Esophagus muscularis mucosa (tissue), 4 donors: ENCODE measurements around the gene SAMD4A. TPM values are rescaled to one million over a fixed set of nuclear protein-coding genes. Genes with fewer than 3 reads are reported as not detected.

Experiments
- DNase-seq: peaks from one replicate; pipeline ENCODE4 v3.0.0-alpha.2; 2017; ENCODE audit errors: extremely low spot score
- H3K27ac ChIP-seq, 4 donors: fragments of 200-600 bp; sonication (generic); replicated peaks in 1 of 4; 1 replicate in 3 of 4; 2 replicates in 1 of 4; pipeline ENCODE4 v1.5.1; 2016 to 2019; ENCODE audit warnings: mild to moderate bottlenecking in 1 of 4
- H3K27me3 ChIP-seq, 4 donors: fragments of 200-600 bp; sonication (generic); one replicate each; pipeline versions ENCODE4 v1.5.1 to v1.6.0; 2016 to 2019
- H3K36me3 ChIP-seq, 4 donors: fragments of 200-600 bp; sonication (generic); one replicate each; pipeline ENCODE4 v1.5.1; 2016 to 2019
- H3K4me1 ChIP-seq, 4 donors: fragments of 200-600 bp; sonication (generic); one replicate each; pipeline ENCODE4 v1.5.1; 2016 to 2019
- H3K4me3 ChIP-seq, 4 donors: fragments of 200-600 bp; sonication (generic); 1 replicate in 2 of 4; 2 replicates in 2 of 4; pipeline ENCODE4 v1.5.1; 2016 to 2019; ENCODE audit warnings: mild to moderate bottlenecking in 4 of 4, moderate library complexity in 1 of 4
- H3K9me3 ChIP-seq, 4 donors: fragments of 200-600 bp; sonication (generic); 1 replicate in 3 of 4; 2 replicates in 1 of 4; pipeline ENCODE4 v1.5.1; 2016 to 2019
- CTCF ChIP-seq, 3 experiments: fragments of 200-600 bp in 2 of 3; fragments of 450-650 bp in 1 of 3; sonication (generic) in 2 of 3; IDR thresholded peaks; one replicate each; pipeline ENCODE4 v1.5.1; 2017 to 2019; ENCODE audit warnings: antibody characterized with exemption in 3 of 3, mild to moderate bottlenecking in 2 of 3, moderate library complexity in 1 of 3
- EP300 ChIP-seq: sonication (generic); formaldehyde crosslinking; IDR thresholded peaks from one replicate; pipeline ENCODE4 v1.6.1; 2017; ENCODE audit warnings: antibody characterized with exemption
- POLR2A ChIP-seq: fragments of 450-650 bp; IDR thresholded peaks from one replicate; pipeline ENCODE4 v1.6.1; 2017; ENCODE audit warnings: antibody characterized with exemption, moderate library complexity, mild to moderate bottlenecking, low read depth
- POLR2AphosphoS5 ChIP-seq, 2 donors: sonication (generic); formaldehyde crosslinking; IDR thresholded peaks; one replicate each; pipeline ENCODE4 v1.6.1; 2017; ENCODE audit warnings: antibody characterized with exemption in 2 of 2
- WGBS: methylation state at CpG from one replicate; pipeline ENCODE4 v1.1.5; 2018; 5-methylcytosine and 5-hydroxymethylcytosine counted together
- intact Hi-C: fragments of 100-400 bp; cut with DNase I; formaldehyde crosslinking; loops from one replicate; pipeline ENCODE4 v1.15.1; 2023
- total RNA-seq, 4 donors: library from RNA; depleted of rRNA; stranded (reverse); fragments of >200 nt; gene quantifications; one replicate each; pipeline versions ENCODE4 v1.1.0 to v1.2.1, GENCODE V29; 2016

The SAMD4A gene
- total RNA-seq, 4 donors from 2014 or later, result 76.8 to 123 (median 97.0) TPM

- no peaks in the 10 kb centered on the region for H3K9me3 ChIP-seq
- 99% methylated on average over 3 of the region's 3 CpGs for whole genome bisulfite sequencing
- intact Hi-C loops, result no loop called here
- no peaks in the 10 kb centered on the region for H3K27me3 ChIP-seq
- H3K27ac ChIP-seq, result no peak overlapping the region
- TF ChIP-seq POLR2AphosphoS5 (IDR thresholded peaks at IDR 0.05), result no peak
- no peak for TF ChIP-seq CTCF (IDR thresholded peaks at IDR 0.05)
- TF ChIP-seq POLR2A, result no peak
- TF ChIP-seq EP300, result no peak
- peaks cover 0 to 5% (median 4%) of the 10 kb centered on the region in 4 donors for H3K4me1 ChIP-seq
- no peak for DNase-seq
- peaks cover 0 to 34% (median 9%) of the 10 kb centered on the region in 4 donors for H3K36me3 ChIP-seq
- no peak overlapping the region for H3K4me3 ChIP-seq
Observed at GRCh38 chr14:54532111-54533012, 34.6 kb upstream of the SAMD4A start.

GRCh38 chr14:54533100-54533499 is 33.8 kb upstream of the SAMD4A start:
- DNase-seq, result no peak
- intact Hi-C loops, result no loop called here
- Histone ChIP-seq H3K9me3 (no peaks in the 10 kb centered on the region), H3K36me3 (peaks cover 3 to 37% (median 11%) of the 10 kb centered on the region in 4 donors), H3K4me3 (no peak overlapping the region), H3K4me1 (peaks cover 0 to 4% (median 0%) of the 10 kb centered on the region in 4 donors), H3K27me3 (no peaks in the 10 kb centered on the region), H3K27ac (no peak overlapping the region)
- TF ChIP-seq CTCF (IDR thresholded peaks at IDR 0.05) (no peak), POLR2AphosphoS5 (IDR thresholded peaks at IDR 0.05) (no peak), EP300 (no peak), POLR2A (no peak)
- 90% methylated on average over 1 of the region's 1 CpG for WGBS

GRCh38 chr14:54535126-54535525 is 31.8 kb upstream of the SAMD4A start:
- intact Hi-C loops, result no loop called here
- TF ChIP-seq EP300 (no peak), CTCF (IDR thresholded peaks at IDR 0.05) (no peak)
- no peak for DNase-seq
- WGBS, result 91% methylated on average over 1 of the region's 1 CpG
- no peaks in the 10 kb centered on the region for H3K4me1 ChIP-seq
- no peak overlapping the region for H3K4me3 ChIP-seq
- H3K27me3 ChIP-seq, result no peaks in the 10 kb centered on the region
- peaks cover 12 to 52% (median 24%) of the 10 kb centered on the region in 4 donors for H3K36me3 ChIP-seq
- no peaks in the 10 kb centered on the region for H3K9me3 ChIP-seq
- no peak overlapping the region for H3K27ac ChIP-seq

- Histone ChIP-seq H3K9me3 (no peaks in the 10 kb centered on the region), H3K36me3 (peaks cover 12 to 52% (median 22%) of the 10 kb centered on the region in 4 donors), H3K4me1 (no peaks in the 10 kb centered on the region), H3K27me3 (no peaks in the 10 kb centered on the region), H3K27ac (no peak overlapping the region), H3K4me3 (no peak overlapping the region)
- no peak for DNase-seq
- intact Hi-C loops, result no loop called here
- WGBS, result 78% methylated on average over 2 of the region's 2 CpGs
- no peak for TF ChIP-seq CTCF (IDR thresholded peaks at IDR 0.05)
- no peak for TF ChIP-seq EP300
- no peak for TF ChIP-seq POLR2A
- TF ChIP-seq POLR2AphosphoS5 (IDR thresholded peaks at IDR 0.05), result no peak
Observed at GRCh38 chr14:54535646-54536045, 31.3 kb upstream of the SAMD4A start.
